ENCODE results near the gene HORMAD2. TPM values are rescaled to one million over a fixed set of nuclear protein-coding genes. Genes with fewer than 3 reads are reported as not detected.

Gene HORMAD2
- total RNA-seq, 1 experiment from 2014 or later: not detected

GRCh38 chr22:30175690-30176288, 95.5 kb downstream of the HORMAD2 start (continued):
- no peak for TF ChIP-seq ZNF219 (CRISPR knock-in tag; IDR thresholded peaks at IDR 0.05; ENCODE audit: borderline replicate concordance)
- TF ChIP-seq, protein P1, sequence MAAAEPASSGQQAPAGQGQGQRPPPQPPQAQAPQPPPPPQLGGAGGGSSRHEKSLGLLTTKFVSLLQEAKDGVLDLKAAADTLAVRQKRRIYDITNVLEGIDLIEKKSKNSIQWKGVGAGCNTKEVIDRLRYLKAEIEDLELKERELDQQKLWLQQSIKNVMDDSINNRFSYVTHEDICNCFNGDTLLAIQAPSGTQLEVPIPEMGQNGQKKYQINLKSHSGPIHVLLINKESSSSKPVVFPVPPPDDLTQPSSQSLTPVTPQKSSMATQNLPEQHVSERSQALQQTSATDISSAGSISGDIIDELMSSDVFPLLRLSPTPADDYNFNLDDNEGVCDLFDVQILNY (CRISPR knock-in tag; IDR thresholded peaks at IDR 0.05): no peak
- TF ChIP-seq ZNF317 (CRISPR knock-in tag; IDR thresholded peaks at IDR 0.05; ENCODE audit: borderline replicate concordance, low read depth): no peak
- TF ChIP-seq CTCF (IDR thresholded peaks at IDR 0.05): no peak

DNA sequence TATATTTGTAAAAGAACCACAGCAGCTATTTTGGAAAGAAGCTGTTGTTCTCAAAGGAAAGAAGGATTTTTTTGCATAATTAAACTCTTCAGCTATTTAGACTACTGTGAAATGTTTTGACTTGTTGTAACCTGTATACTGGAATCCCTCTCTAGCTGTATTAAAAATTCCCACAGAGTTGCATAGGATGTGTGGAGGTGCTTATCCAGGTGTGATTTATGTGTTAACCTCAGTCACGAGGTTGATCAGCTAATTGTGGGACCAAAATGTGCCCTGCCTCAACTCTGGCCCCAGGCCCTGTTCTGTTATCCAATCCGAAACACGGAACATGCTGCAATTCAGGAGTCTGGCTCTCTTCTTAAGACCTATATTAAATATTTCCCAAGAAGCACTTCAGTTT, 96.2 kb downstream of the HORMAD2 start:
- H3K36me3 Mint-ChIP-seq: no peaks in the 10 kb centered on the region
- DNase-seq (ENCODE audit: low spot score): no peak
- peaks cover 12% of the 10 kb centered on the region for H3K27me3 Mint-ChIP-seq (ENCODE audit: low read depth)
- no peak for ATAC-seq
- ChIA-PET CTCF (interaction anchor here (0.8 kb wide), 1 partner anchor 79 kb away, joined by 3 read pairs; no protein-coding TSS in a partner anchor), POLR2A (no interaction called here)
- peaks cover 11% of the 10 kb centered on the region for H3K4me1 Mint-ChIP-seq
- no peak overlapping the region for H3K4me3 Mint-ChIP-seq
- no peaks in the 10 kb centered on the region for H3K9me3 Mint-ChIP-seq
- no peak overlapping the region for H3K27ac Mint-ChIP-seq
- no peak for TF ChIP-seq ZNF263 (CRISPR knock-in tag; IDR thresholded peaks at IDR 0.05; ENCODE audit: low read depth)
- TF ChIP-seq ATF2 (CRISPR knock-in tag; IDR thresholded peaks at IDR 0.05; ENCODE audit: borderline replicate concordance, low read depth): no peak
- no peak for TF ChIP-seq ZNF423 (CRISPR knock-in tag; IDR thresholded peaks at IDR 0.05)
- no peak for TF ChIP-seq ZNF396 (CRISPR knock-in tag; IDR thresholded peaks at IDR 0.05; ENCODE audit: borderline replicate concordance)
- no peak for TF ChIP-seq ELF4 (CRISPR knock-in tag; IDR thresholded peaks at IDR 0.05; ENCODE audit: low read depth)
- TF ChIP-seq, protein P2, sequence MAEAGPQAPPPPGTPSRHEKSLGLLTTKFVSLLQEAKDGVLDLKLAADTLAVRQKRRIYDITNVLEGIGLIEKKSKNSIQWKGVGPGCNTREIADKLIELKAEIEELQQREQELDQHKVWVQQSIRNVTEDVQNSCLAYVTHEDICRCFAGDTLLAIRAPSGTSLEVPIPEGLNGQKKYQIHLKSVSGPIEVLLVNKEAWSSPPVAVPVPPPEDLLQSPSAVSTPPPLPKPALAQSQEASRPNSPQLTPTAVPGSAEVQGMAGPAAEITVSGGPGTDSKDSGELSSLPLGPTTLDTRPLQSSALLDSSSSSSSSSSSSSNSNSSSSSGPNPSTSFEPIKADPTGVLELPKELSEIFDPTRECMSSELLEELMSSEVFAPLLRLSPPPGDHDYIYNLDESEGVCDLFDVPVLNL (CRISPR knock-in tag; IDR thresholded peaks at IDR 0.05; ENCODE audit: borderline replicate concordance, low read depth): no peak
- TF ChIP-seq, protein P3, sequence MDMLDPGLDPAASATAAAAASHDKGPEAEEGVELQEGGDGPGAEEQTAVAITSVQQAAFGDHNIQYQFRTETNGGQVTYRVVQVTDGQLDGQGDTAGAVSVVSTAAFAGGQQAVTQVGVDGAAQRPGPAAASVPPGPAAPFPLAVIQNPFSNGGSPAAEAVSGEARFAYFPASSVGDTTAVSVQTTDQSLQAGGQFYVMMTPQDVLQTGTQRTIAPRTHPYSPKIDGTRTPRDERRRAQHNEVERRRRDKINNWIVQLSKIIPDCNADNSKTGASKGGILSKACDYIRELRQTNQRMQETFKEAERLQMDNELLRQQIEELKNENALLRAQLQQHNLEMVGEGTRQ (CRISPR knock-in tag; IDR thresholded peaks at IDR 0.05): no peak
- TF ChIP-seq CREM (CRISPR knock-in tag; IDR thresholded peaks at IDR 0.05): no peak
- TF ChIP-seq AFF4 (CRISPR knock-in tag; IDR thresholded peaks at IDR 0.05; ENCODE audit: borderline replicate concordance): no peak
- no peak for TF ChIP-seq SMAD3 (CRISPR knock-in tag; IDR thresholded peaks at IDR 0.05; ENCODE audit: borderline replicate concordance)
- TF ChIP-seq ZNF232 (CRISPR knock-in tag; IDR thresholded peaks at IDR 0.05): no peak
- TF ChIP-seq MYBL2 (CRISPR knock-in tag; IDR thresholded peaks at IDR 0.05): no peak
- no peak for TF ChIP-seq FOXP4 (CRISPR knock-in tag; IDR thresholded peaks at IDR 0.05)
- TF ChIP-seq SOX15 (CRISPR knock-in tag; IDR thresholded peaks at IDR 0.05): no peak
- TF ChIP-seq, protein P4, sequence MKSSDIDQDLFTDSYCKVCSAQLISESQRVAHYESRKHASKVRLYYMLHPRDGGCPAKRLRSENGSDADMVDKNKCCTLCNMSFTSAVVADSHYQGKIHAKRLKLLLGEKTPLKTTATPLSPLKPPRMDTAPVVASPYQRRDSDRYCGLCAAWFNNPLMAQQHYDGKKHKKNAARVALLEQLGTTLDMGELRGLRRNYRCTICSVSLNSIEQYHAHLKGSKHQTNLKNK (CRISPR knock-in tag; IDR thresholded peaks at IDR 0.05): no peak
- TF ChIP-seq FOXJ3 (CRISPR knock-in tag; IDR thresholded peaks at IDR 0.05; ENCODE audit: borderline replicate concordance): no peak
- TF ChIP-seq, protein P5, sequence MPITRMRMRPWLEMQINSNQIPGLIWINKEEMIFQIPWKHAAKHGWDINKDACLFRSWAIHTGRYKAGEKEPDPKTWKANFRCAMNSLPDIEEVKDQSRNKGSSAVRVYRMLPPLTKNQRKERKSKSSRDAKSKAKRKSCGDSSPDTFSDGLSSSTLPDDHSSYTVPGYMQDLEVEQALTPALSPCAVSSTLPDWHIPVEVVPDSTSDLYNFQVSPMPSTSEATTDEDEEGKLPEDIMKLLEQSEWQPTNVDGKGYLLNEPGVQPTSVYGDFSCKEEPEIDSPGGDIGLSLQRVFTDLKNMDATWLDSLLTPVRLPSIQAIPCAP (CRISPR knock-in tag; IDR thresholded peaks at IDR 0.05): no peak
- no peak for TF ChIP-seq FOXK1 (CRISPR knock-in tag; IDR thresholded peaks at IDR 0.05)
- TF ChIP-seq GABPB1 (CRISPR knock-in tag; IDR thresholded peaks at IDR 0.05): no peak
